Measurements from ENCODE around the gene PTPN14.
A peak's percentile ranks its signal among the peaks of the same experiment; 100 is the strongest.
"Not testable (repeated sequence)": the region's sequence is repeated elsewhere in the genome, so short reads cannot be mapped to it uniquely, and the experiment has no call there.

The PTPN14 gene

DNA sequence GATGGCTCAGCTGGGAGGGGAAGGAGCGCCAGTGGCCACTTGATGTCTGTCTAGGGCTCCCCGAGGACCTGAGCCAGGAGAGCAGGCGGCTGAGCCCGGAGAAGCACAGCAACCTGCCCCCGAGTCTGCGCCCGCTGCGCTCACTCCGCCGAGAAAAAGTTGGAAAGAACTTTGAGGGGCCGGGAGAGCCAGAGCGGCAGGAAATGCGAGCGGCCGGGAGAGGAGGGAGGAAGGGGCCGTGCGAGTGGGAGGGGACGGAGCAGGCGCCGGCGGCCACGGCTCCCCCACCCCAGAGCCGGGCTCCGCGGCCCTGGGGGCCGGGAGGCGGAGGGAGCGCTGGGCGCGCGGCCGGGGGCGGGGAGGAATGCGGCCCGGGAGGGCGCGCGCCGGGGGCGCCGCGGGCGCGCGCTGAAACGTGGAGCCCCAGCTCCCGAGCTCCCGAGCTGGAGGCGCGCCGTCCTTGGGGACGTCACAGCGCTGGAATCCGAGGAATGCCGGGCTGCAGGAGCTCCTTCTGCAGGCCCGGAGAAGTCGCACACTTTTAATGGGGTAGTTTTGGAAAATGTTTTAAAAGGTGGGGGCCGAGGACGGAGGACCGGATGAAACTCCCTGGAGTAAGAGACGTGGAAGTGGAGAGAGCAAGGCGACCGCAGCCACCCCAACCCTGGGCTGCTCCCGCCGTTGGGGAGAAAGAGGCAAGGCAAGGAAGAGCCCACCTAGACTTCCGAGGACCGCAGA lies at the start of gene PTPN14:
Gene PTPN14 (minus strand): TSS at position 167 of the 738 bp plus-strand sequence. CDS start 86,799 bp downstream, outside the sequence.
- DNase-seq, result peak; percentile 42

DNA sequence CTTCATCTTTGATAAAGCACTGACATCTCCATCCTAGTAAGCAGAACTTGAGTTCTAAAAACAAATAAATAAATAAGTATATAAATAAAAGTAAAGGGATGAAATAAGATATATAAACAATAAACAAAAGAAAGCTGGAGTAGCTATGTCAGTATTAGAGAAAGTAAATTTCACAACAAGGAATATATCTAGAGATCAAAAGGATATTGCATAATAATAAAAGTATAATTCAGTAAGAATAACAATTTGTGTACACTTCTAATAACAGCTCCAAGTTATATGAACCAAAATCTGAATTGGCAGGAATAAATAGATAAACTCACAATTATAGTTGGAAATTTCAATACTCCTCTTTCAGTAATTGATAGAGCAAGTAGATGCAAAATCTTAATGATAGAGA lies 41.8 kb upstream of the PTPN14 start:
- DNase-seq, result no peak

DNA sequence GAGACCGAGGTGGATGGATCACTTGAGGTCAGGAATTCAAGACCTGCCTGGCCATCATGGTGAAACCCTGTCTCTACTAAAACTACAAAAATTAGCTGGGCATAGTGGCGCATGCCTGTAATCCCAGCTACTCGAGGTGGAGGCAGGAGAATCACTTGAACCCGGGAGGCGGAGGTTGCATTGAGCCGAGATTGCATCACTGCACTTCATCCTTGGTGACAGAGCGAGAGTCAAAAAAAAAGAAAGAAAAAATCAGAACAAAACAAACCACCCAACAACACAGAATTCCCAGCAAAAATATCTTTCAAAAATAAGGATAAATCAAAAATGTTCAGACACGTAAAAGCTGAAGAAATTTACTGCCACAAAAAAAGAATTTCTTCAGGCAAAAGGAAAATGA lies 40.5 kb upstream of the PTPN14 start:
- DNase-seq, result not testable (repeated sequence)

DNA sequence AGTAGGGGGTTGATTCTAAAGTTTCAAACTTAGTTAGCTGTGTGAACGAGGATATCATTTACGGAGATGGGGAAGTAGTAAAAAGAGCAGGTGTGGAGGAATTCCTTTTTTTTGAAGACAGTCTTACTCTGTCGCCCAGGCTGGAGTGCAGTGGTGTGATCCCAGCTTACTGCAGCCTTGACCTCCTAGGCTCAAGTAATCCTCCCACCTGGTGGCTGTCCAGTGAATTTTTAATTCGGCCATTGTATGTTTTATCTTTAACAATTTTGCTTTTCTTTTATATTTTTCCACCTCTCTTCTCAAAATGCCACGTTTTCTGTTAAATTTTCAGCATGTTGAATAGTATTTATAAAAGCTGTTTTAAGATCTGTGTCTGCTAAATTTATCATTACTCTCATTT lies 39.3 kb upstream of the PTPN14 start:
- no peak for DNase-seq

DNA sequence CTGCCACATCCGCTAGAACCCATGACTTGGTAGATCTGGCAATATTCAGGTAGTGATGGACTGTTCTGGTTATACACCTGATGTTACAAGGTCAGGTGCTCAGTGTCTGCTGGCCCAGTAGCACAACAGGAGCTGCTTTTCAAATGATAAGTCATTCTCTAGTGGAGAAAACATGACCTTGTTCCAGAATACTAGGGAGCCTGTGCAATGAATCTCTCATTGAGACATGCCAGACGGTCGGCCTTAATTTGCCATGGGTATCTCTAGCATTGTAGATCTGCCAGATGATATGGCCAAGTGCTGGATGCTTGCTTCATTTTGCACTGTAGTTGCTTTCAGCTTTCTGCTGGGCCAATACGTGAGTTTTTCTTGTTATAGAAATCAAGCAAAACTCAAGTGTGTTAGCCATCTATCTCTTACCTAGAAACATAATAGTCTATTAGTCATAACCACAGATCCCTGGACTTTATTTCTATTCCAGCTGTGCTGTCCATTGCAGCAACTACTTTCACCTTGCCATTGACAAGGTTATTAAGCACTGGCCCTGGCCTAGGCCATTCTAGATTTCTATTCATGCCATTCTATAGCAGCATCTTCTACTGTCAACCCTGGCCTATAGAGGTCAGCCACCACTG lies 37.7 kb upstream of the PTPN14 start:
- no peak for DNase-seq

DNA sequence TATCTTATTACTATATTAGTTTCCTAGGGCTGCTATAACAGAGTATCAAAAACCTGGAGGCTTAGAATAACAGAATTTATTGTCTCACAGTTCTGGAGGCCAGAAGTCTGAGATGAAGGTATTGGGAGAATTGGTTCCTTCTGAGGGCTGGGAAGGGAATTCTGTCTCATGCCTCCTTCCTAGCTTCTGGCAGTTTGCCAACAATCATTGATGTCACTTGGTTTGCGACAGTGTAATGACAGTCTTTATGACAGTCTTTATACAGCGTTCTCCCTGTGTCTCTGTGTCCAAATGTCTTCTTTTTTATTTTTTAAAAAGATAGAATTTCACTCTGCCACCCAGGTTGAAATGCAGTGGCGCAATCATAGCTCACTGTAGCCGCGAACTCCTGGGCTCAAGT lies 35.8 kb upstream of the PTPN14 start:
- no peak for DNase-seq

DNA sequence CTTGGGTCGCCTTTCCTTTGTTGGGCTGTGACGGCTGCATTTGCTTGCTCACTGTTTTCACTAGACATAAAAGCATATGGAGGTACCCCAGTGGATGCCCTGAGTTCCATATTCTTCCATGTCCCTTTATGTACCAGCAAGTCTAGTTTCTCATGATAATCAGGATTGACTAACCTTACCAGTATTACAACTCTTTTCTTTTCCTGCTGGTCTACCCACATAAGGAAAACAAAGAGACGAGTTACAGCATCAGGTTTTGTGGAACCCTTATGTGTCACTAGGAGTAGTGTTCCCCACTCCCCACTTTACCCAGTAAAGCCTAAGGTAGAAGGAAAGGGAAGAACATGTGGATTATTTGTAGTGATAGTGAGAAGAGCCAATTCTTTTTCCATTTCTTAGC lies 35.2 kb upstream of the PTPN14 start:
- no peak for DNase-seq

DNA sequence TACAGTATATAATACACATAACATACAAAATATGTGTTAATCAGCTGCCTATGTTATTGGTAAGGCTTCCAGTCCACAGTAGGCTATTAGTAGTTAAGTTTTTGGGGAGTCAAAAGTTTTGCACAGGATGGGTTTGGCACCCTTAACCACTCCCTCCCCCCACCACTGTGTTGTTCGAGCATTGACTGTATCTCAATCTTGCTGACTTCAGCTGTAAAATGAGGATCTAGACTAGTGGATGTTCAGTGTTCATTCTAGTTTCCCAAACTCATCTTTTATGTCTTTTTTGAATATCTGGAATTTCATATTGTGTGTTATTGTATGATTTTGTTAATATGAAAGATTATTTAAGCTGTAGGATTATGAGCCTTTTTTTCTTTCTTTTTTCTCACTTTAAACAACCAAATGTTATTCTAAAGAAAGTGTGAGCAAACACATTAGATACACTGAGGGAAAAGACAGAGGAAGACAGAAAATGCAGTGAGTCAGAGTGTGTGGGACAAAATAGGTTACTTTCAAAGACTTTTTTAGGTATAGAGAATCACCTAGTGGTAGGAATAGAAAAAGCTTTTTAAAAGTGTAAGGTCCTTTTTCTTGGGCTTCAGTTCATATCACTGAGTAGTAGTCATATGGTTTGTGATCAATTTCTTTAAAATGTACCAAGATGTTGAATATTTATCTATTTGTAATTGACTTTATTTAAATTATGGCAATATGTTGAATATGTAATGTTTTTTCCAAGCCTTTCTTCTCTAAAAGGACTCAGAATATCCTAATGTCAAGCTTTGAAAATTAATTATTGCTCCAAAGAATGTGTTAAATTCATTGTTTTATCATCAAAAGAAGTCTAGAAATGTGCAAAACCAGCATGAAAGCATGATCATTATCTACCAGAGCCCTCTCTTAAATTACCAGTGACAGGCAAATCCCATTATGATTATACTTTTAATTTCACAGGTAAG lies 33.7 kb upstream of the PTPN14 start:
- DNase-seq, result no peak

DNA sequence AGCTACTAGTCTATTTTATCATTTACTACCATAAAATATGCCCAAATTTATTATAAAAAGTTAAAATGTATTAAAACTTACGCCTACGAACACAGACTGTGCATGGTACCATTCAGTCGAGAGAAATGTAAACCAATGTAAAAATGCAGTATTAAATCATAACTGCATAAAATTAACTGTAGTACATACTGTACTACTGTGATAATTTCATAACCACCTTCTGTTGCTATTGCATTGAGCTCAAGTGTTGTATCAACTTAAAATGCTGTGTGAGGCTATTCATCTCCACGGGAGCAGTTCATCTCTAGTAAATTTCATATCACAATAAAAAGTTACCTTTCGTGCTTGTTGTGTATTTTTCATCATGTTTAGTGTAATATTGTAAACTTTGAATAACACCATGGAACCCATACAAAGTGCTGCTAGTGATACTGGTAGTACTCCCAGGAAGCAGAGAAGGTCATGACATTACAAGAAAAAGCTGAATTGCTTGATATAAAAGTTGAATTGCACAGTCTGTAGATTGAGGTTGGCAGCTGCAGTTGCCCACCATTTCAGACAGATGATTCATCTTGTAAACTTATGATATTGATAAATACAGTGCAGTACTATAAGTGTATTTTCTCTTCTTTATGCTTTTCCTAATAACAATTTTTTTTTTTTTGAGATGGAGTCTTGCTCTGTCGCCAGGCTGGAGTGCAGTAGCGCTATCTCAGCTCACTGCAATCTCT lies 32.6 kb upstream of the PTPN14 start:
- DNase-seq, result no peak

DNA sequence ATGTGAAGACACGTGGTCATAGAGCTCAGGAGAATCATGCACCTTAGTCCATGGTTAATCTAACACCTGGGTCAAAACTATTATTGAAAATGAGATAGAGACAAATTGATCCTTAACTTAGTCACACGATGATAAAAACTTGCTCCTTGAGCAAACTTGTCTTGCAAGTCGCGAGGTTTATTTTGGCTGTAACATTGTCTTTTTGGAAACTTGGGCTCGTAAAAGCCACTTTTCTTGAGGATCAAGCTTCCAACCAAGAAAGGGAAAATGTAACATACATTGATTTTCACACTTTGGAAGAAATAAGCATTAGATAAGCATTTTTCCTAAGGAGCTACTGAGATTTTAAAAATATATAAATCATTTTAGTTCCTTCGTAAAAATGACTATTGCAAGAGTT lies 31.7 kb upstream of the PTPN14 start:
- DNase-seq, result no peak

DNA sequence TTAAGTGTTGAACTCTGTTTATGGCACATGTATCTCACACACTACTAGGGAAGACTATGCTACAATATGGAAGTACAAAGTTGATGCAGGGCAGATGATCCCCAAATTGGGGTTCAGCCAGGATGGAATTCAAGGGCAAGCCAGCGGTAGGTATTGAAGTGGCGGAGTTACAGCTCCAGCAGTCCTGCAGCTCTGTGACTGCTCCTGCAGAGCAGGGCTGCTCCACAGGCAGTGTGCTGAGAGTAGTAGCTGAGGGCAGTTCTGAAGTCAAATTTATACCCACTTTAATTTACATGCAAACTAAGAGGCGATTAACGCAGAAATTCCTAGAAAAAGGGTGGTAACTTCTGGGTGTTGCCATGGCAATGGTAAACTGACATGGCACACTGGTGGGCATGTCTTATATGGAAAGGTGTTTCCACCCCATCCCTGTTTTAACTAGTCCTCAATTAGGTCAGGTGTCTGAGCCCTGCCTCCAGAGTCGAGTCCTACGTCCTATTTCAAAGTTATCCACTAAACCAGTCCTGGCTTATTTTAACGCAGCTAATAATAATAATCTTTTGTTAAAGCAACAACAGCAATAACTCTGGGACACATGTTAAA lies 31.0 kb upstream of the PTPN14 start:
- DNase-seq, result no peak

DNA sequence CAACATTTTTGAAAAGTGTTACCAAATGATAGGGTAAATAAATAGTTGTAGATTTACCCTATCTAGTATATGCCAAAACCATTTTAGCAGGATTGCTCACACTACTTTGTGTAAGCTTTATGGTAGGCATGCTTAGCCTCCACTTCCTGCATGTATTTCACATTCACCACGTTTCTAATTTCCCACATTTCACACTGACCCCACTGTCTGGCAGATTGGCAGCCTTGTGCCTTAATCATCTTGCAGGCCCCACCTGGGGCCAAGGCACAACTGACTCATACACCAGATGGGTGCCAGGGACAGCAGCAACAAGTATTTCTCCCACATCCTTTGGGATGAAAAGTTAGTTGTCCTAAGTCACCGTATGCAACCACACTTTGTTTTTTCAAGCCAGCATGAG lies 30.4 kb upstream of the PTPN14 start:
- no peak for DNase-seq

DNA sequence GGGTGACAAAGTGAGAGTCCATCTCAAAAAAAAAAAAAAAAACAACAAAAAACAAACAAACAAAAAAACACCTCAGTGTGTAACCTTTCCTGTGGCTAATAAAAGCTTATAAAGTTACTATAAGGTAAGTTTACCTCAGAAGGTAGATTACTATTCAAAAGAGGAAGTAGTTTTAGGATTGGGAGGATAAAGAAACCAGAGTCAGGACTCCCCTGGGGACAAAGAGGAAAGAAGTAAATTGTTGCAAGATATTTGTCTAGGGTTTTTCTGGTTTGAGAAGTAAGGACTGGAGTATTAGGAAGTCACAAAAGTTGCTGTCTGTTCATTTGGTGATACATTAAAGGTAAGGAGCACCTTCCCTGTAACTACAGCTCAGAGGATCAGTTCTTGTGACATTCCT lies 27.8 kb upstream of the PTPN14 start:
- DNase-seq, result no peak

DNA sequence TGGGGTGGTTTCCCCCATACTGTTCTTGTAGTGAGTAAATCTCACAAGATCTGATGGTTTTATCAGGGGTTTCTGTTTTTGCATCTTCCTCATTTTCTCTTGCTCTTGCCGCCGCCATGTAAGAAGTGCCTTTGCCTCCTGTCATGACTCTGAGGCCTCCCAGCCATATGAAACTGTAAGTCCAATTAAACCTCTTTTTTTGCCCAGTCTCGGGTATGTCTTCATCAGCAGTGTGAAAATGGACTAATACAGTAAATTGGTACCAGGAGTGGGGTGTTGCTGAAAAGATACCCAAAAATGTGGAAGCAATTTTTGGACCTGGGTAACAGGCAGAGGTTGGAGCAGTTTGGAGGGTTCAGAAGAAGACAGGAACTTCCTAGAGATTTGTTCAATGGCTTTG lies 24.7 kb upstream of the PTPN14 start:
- not testable (repeated sequence) for DNase-seq

DNA sequence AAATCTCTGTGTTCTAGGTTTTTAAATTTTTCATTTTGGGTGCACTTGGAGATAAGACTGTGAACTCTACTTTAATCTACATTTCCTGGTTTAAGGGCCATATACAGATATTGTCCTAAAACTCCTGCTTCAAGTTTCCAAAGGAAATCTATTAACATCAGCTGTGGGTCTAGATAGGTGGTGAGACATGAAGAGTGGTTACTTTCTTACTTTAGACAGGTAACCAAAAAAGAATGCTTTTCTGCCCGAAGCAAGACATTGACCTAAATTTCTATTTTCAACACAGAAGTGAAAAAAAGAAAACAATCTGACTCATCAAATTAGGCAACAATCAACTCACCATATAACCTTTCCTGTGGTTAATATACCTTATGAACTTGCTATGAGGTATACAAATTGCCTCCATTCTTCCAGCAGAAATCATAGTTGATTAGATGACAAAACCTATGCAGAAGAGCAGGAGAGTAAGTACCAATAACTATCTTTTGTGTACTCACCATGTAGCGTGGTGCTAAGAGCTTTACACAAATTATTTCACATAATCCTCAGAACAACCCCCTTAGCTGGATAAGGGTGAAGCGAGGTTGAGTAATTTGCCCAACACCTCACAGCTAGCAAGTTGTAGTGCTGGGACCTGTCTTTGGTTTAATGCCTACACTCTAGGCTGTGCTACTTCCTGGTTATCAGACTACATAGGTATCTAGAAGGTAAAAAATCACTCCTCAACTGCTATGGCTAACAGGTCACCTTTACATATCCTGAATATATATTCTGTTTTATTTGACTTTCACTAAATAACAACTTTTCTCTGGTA lies 23.4 kb upstream of the PTPN14 start:
- DNase-seq, result no peak

DNA sequence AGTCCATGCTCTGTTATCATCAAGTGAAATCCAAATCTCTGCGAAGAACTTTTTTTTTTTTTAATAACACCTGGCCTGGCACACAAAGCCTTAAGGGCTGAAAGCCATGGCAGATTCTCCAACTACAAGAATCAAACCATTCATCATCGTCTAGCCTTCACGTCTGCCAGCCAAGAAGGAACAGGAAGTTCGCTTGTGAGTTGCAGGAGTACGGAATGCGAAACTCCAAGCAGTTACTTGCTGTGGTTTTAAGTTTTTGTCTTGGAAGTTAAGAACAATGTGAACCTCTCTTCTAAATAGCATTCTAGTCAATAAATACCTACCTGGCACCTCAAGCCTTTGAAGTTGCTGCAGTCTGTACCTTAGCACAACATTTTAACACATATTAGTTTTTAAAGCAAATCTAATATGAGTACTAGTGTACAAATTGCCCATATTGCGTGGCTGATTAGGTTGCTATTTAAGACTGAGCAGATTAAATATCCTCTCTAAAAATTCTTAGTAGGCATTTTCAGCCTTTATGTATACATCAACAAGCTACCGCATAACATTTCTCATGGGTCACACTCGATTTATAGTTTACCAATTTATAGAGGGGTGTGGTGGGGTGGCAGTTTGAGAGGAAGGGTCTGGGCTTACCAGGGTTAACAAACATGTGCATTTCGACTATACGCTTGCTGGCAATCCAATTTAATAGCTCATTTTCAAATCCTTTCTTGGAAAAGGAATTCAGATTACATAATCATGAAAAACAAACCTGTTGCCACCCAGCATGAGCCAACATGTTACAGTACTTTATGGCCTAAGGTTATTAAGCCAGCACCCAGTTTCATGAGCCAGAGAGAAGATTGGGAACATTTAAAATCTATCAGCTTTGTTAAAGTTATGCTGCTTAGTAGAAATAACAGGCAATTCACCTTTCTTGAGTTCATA lies 22.2 kb upstream of the PTPN14 start:
- DNase-seq, result no peak

DNA sequence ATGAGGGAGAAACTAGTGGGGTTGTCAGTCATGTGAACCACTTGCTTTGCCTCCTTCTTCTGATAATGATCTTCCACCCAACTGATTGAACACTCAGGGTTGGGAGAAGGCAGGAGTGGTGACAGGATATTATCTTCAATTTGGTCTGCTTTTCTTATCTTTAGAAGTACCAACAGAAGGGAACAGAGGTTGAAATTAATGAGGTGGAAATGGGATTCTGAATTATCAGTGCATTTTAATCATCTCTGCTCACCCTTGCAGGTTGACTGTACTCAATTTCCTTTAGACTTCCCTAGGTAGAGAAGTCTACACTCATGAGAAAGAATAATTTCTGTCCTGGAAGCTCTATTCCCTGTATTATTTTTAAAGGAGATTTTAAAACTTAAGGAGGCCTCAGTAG lies 19.9 kb upstream of the PTPN14 start:
- DNase-seq, result no peak

DNA sequence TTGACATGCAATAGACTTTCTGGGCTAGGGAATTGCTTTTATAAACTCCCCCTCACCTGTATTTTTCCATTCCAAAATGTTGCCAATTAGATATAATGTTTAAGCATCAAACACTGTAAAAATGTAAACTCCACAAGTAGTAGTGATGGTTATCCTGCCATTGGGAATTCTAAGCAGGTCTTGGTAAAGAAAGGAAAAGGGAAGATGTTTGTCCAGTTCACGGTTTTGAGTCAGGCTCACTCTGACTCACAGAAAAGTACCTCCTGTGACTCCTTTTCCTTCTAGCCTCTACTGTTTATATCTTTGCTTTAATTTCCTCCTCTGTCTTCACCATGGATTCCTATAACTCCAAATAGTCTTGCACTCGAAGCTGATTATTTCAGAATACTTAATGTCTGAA lies 19.0 kb upstream of the PTPN14 start:
- no peak for DNase-seq

DNA sequence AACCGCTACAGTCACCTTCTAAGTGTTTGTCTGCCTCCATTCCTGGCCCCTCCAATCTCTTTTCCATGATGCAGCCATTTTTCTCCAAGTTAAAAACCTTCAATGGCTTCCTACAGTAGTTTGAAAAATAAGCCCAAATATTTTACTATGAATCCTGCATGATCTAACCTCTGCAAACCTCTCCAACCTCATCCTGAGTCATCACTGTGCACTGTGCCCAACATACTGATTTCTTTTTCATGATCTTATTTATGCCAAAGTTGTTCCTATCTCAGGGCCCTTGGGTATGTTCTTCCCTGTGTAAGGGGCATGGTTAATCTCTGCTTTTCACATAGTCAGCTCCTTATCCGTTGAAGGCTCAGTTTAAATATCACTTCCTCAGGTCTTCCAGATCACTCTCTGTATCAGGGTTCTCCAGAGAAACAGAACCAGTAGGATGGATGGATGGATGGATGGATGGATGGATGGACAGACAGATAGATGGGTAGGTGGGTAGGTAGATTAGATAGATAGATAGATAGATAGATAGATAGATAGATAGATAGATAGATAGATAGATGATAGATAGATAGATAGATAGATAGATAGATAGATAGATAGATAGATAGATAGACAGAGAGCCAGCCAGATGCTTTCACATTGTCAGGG lies 18.1 kb upstream of the PTPN14 start:
- no peak for DNase-seq

DNA sequence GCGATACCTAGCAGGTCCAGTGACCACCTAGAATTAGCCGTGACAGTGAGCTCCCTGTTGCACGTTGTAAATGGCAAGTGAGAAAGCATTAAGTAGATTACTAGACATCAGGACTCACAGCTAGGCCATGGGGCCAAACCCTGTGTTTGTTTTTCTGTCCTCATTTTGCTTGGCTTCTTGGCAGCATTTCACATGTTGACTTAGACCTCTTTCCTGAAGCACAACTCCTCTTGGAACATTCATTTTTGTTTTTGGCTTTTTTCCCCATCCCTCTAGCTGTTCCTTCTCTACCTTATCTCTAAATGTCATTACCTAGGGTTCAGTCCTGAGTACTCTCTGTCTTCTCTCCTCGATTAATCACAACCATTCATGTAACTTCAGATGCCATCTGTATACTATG lies 16.9 kb upstream of the PTPN14 start:
- DNase-seq, result no peak
